ENCODE data around the gene MUC6.

Gene MUC6

GRCh38 chr11:1049911-1050580 lies 13.5 kb upstream of the MUC6 start:
- POLR2A ChIA-PET: no interaction called here
- CTCF ChIA-PET: interaction anchor here (0.8 to 3.3 kb wide), 8 partner anchors 9 to 209 kb away, joined by 3 to 32 read pairs (median 4); no protein-coding TSS in a partner anchor
- Histone ChIP-seq H3K4me3 (ENCODE audit: control insufficient read depth in 1 of 7, extremely low read depth in 1 of 7, insufficient read depth in 4 of 7, low read depth in 2 of 7, low read length in 6 of 7) (no peak overlapping the region), H3K36me3 (ENCODE audit: control insufficient read depth in 4 of 4, insufficient read depth in 4 of 4, low read length in 3 of 4) (no peaks in the 10 kb centered on the region), H3K9me3 (ENCODE audit: control extremely low read depth in 1 of 5, control insufficient read depth in 4 of 5, insufficient read depth in 2 of 5, low read depth in 1 of 5, low read length in 4 of 5) (no peaks in the 10 kb centered on the region), H3K27ac (ENCODE audit: insufficient read depth in 1 of 2, low read depth in 1 of 2, low read length in 2 of 2, poor library complexity in 1 of 2, severe bottlenecking in 2 of 2) (no peak overlapping the region), H3K27me3 (replicated peaks in 2 of 5; ENCODE audit: control insufficient read depth in 4 of 5, insufficient read depth in 5 of 5, low read length in 4 of 5) (peaks cover 0 to 7% (median 5%) of the 10 kb centered on the region in 5 experiments), H3K4me1 (ENCODE audit: control extremely low read depth in 1 of 4, control insufficient read depth in 4 of 4, insufficient read depth in 4 of 4, low read length in 3 of 4) (peaks cover 0 to 28% (median 13%) of the 10 kb centered on the region in 4 experiments)
- WGBS (ENCODE audit: insufficient coverage): 65% methylated on average over 13 of the region's 18 CpGs
- no peak for DNase-seq

- ChIA-PET POLR2A (no interaction called here), CTCF (interaction anchor here (0.8 to 1.4 kb wide), 3 partner anchors 8 to 23 kb away, joined by 3 to 6 read pairs (median 4); no protein-coding TSS in a partner anchor)
- no peaks in the 10 kb centered on the region for H3K36me3 ChIP-seq (ENCODE audit: control insufficient read depth in 4 of 4, insufficient read depth in 4 of 4, low read length in 3 of 4)
- no peaks in the 10 kb centered on the region for H3K9me3 ChIP-seq (ENCODE audit: control extremely low read depth in 1 of 5, control insufficient read depth in 4 of 5, insufficient read depth in 2 of 5, low read depth in 1 of 5, low read length in 4 of 5)
- peaks cover 0 to 28% (median 13%) of the 10 kb centered on the region in 4 experiments for H3K4me1 ChIP-seq (ENCODE audit: control extremely low read depth in 1 of 4, control insufficient read depth in 4 of 4, insufficient read depth in 4 of 4, low read length in 3 of 4)
- H3K27ac ChIP-seq (ENCODE audit: insufficient read depth in 1 of 2, low read depth in 1 of 2, low read length in 2 of 2, poor library complexity in 1 of 2, severe bottlenecking in 2 of 2): no peak overlapping the region
- peak; percentile 69 to 95 (median 90) for DNase-seq
- H3K4me3 ChIP-seq (ENCODE audit: control insufficient read depth in 1 of 7, extremely low read depth in 1 of 7, insufficient read depth in 4 of 7, low read depth in 2 of 7, low read length in 6 of 7): no peak overlapping the region
- WGBS (ENCODE audit: insufficient coverage): 32% methylated on average over 13 of the region's 13 CpGs
- H3K27me3 ChIP-seq (replicated peaks in 2 of 5; ENCODE audit: control insufficient read depth in 4 of 5, insufficient read depth in 5 of 5, low read length in 4 of 5): peaks cover 0 to 7% (median 5%) of the 10 kb centered on the region in 5 experiments
Observed at GRCh38 chr11:1049431-1049891, 12.9 kb upstream of the MUC6 start.

GRCh38 chr11:1049071-1049405 lies 12.5 kb upstream of the MUC6 start:
- no peak overlapping the region for H3K4me3 ChIP-seq (ENCODE audit: control insufficient read depth in 1 of 7, extremely low read depth in 1 of 7, insufficient read depth in 4 of 7, low read depth in 2 of 7, low read length in 6 of 7)
- 96% methylated on average over 4 of the region's 6 CpGs for WGBS (ENCODE audit: insufficient coverage)
- peaks cover 0 to 28% (median 13%) of the 10 kb centered on the region in 4 experiments for H3K4me1 ChIP-seq (ENCODE audit: control extremely low read depth in 1 of 4, control insufficient read depth in 4 of 4, insufficient read depth in 4 of 4, low read length in 3 of 4)
- H3K27me3 ChIP-seq (replicated peaks in 2 of 5; ENCODE audit: control insufficient read depth in 4 of 5, insufficient read depth in 5 of 5, low read length in 4 of 5): peaks cover 0 to 7% (median 5%) of the 10 kb centered on the region in 5 experiments
- DNase-seq: no peak
- H3K27ac ChIP-seq (ENCODE audit: insufficient read depth in 1 of 2, low read depth in 1 of 2, low read length in 2 of 2, poor library complexity in 1 of 2, severe bottlenecking in 2 of 2): no peak overlapping the region
- POLR2A ChIA-PET: no interaction called here
- H3K9me3 ChIP-seq (ENCODE audit: control extremely low read depth in 1 of 5, control insufficient read depth in 4 of 5, insufficient read depth in 2 of 5, low read depth in 1 of 5, low read length in 4 of 5): no peaks in the 10 kb centered on the region
- no peaks in the 10 kb centered on the region for H3K36me3 ChIP-seq (ENCODE audit: control insufficient read depth in 4 of 4, insufficient read depth in 4 of 4, low read length in 3 of 4)
- CTCF ChIA-PET: interaction anchor here (1.3 kb wide), 1 partner anchor 23 kb away, joined by 4 read pairs; no protein-coding TSS in a partner anchor

GRCh38 chr11:1048375-1049070 lies 12.0 kb upstream of the MUC6 start:
- H3K9me3 ChIP-seq (ENCODE audit: control extremely low read depth in 1 of 5, control insufficient read depth in 4 of 5, insufficient read depth in 2 of 5, low read depth in 1 of 5, low read length in 4 of 5): no peaks in the 10 kb centered on the region
- H3K27ac ChIP-seq (ENCODE audit: insufficient read depth in 1 of 2, low read depth in 1 of 2, low read length in 2 of 2, poor library complexity in 1 of 2, severe bottlenecking in 2 of 2): no peak overlapping the region
- H3K36me3 ChIP-seq (ENCODE audit: control insufficient read depth in 4 of 4, insufficient read depth in 4 of 4, low read length in 3 of 4): no peaks in the 10 kb centered on the region
- WGBS (ENCODE audit: insufficient coverage): 79% methylated on average over 19 of the region's 25 CpGs
- peaks cover 0 to 28% (median 13%) of the 10 kb centered on the region in 4 experiments for H3K4me1 ChIP-seq (ENCODE audit: control extremely low read depth in 1 of 4, control insufficient read depth in 4 of 4, insufficient read depth in 4 of 4, low read length in 3 of 4)
- POLR2A ChIA-PET: no interaction called here
- peaks cover 0 to 7% (median 5%) of the 10 kb centered on the region in 5 experiments for H3K27me3 ChIP-seq (replicated peaks in 2 of 5; ENCODE audit: control insufficient read depth in 4 of 5, insufficient read depth in 5 of 5, low read length in 4 of 5)
- CTCF ChIA-PET: interaction anchor here (1.1 kb wide), 1 partner anchor 200 kb away, joined by 3 read pairs; no protein-coding TSS in a partner anchor
- H3K4me3 ChIP-seq (ENCODE audit: control insufficient read depth in 1 of 7, extremely low read depth in 1 of 7, insufficient read depth in 4 of 7, low read depth in 2 of 7, low read length in 6 of 7): no peak overlapping the region
- DNase-seq: no peak

- DNase-seq: no peak
- CTCF ChIA-PET: interaction anchor here (1.1 kb wide), 1 partner anchor 199 kb away, joined by 3 read pairs; no protein-coding TSS in a partner anchor
- Histone ChIP-seq H3K27me3 (replicated peaks in 2 of 5; ENCODE audit: control insufficient read depth in 4 of 5, insufficient read depth in 5 of 5, low read length in 4 of 5) (peaks cover 0 to 7% (median 5%) of the 10 kb centered on the region in 5 experiments), H3K4me1 (ENCODE audit: control extremely low read depth in 1 of 4, control insufficient read depth in 4 of 4, insufficient read depth in 4 of 4, low read length in 3 of 4) (peaks cover 0 to 28% (median 13%) of the 10 kb centered on the region in 4 experiments), H3K9me3 (ENCODE audit: control extremely low read depth in 1 of 5, control insufficient read depth in 4 of 5, insufficient read depth in 2 of 5, low read depth in 1 of 5, low read length in 4 of 5) (no peaks in the 10 kb centered on the region), H3K27ac (ENCODE audit: insufficient read depth in 1 of 2, low read depth in 1 of 2, low read length in 2 of 2, poor library complexity in 1 of 2, severe bottlenecking in 2 of 2) (no peak overlapping the region), H3K4me3 (ENCODE audit: control insufficient read depth in 1 of 7, extremely low read depth in 1 of 7, insufficient read depth in 4 of 7, low read depth in 2 of 7, low read length in 6 of 7) (no peak overlapping the region), H3K36me3 (ENCODE audit: control insufficient read depth in 4 of 4, insufficient read depth in 4 of 4, low read length in 3 of 4) (no peaks in the 10 kb centered on the region)
- 67% methylated on average over 18 of the region's 22 CpGs for WGBS (ENCODE audit: insufficient coverage)
- POLR2A ChIA-PET: no interaction called here
Observed at GRCh38 chr11:1047595-1048156, 11.2 kb upstream of the MUC6 start.

GRCh38 chr11:1044160-1044559 lies 7.6 kb upstream of the MUC6 start:
- H3K4me3 ChIP-seq (ENCODE audit: control insufficient read depth in 1 of 7, extremely low read depth in 1 of 7, insufficient read depth in 4 of 7, low read depth in 2 of 7, low read length in 6 of 7): no peak overlapping the region
- no peak overlapping the region for H3K27ac ChIP-seq (ENCODE audit: insufficient read depth in 1 of 2, low read depth in 1 of 2, low read length in 2 of 2, poor library complexity in 1 of 2, severe bottlenecking in 2 of 2)
- DNase-seq: no peak
- 90% methylated on average over 2 of the region's 6 CpGs for WGBS (ENCODE audit: insufficient coverage)
- no peaks in the 10 kb centered on the region for H3K36me3 ChIP-seq (ENCODE audit: control insufficient read depth in 4 of 4, insufficient read depth in 4 of 4, low read length in 3 of 4)
- no peaks in the 10 kb centered on the region for H3K9me3 ChIP-seq (ENCODE audit: control extremely low read depth in 1 of 5, control insufficient read depth in 4 of 5, insufficient read depth in 2 of 5, low read depth in 1 of 5, low read length in 4 of 5)
- H3K27me3 ChIP-seq (replicated peaks in 2 of 5; ENCODE audit: control insufficient read depth in 4 of 5, insufficient read depth in 5 of 5, low read length in 4 of 5): peaks cover 0 to 7% (median 5%) of the 10 kb centered on the region in 5 experiments
- ChIA-PET CTCF (no interaction called here), POLR2A (no interaction called here)
- peaks cover 0 to 8% (median 4%) of the 10 kb centered on the region in 4 experiments for H3K4me1 ChIP-seq (ENCODE audit: control extremely low read depth in 1 of 4, control insufficient read depth in 4 of 4, insufficient read depth in 4 of 4, low read length in 3 of 4)

All from common myeloid progenitor, CD34-positive (primary cell).